Ishikawa (cell line): ENCODE data around the gene TSPOAP1.

ENCODE experiments used
- CEBPB ChIP-seq: IDR thresholded peaks from 2 replicates; pipeline ENCODE4 v1.6.1; 2012
- CREB1 ChIP-seq: IDR thresholded peaks from 2 replicates; pipeline ENCODE4 v1.6.1; 2012; ENCODE audit warnings: low read depth
- EGR1 ChIP-seq: IDR thresholded peaks from 2 replicates; pipeline ENCODE4 v1.6.1; 2012
- EP300 ChIP-seq: IDR thresholded peaks from 2 replicates; pipeline ENCODE4 v1.6.1; 2012; ENCODE audit warnings: borderline replicate concordance
- FOXM1 ChIP-seq: IDR thresholded peaks from 2 replicates; pipeline ENCODE4 v1.6.1; 2012; ENCODE audit warnings: low read depth, borderline replicate concordance
- NFIC ChIP-seq: IDR thresholded peaks from 2 replicates; pipeline ENCODE4 v1.6.1; 2012
- RAD21 ChIP-seq: IDR thresholded peaks from 2 replicates; pipeline ENCODE4 v1.6.1; 2012; ENCODE audit warnings: low read depth
- TAF1 ChIP-seq: IDR thresholded peaks from 2 replicates; pipeline ENCODE4 v1.6.1; 2012; ENCODE audit warnings: low read depth, mild to moderate bottlenecking
- TCF12 ChIP-seq: IDR thresholded peaks from 2 replicates; pipeline ENCODE4 v1.6.1; 2012; ENCODE audit warnings: low read depth
- TEAD4 ChIP-seq: IDR thresholded peaks from 2 replicates; pipeline ENCODE4 v1.6.1; 2012
- USF1 ChIP-seq: IDR thresholded peaks from 2 replicates; pipeline ENCODE4 v1.6.1; 2012
- YY1 ChIP-seq: IDR thresholded peaks from 2 replicates; pipeline ENCODE4 v1.6.1; 2012; ENCODE audit warnings: low read depth
- ZBTB7A ChIP-seq: IDR thresholded peaks from 2 replicates; pipeline ENCODE4 v1.6.1; 2012; ENCODE audit warnings: low read depth
- TF ChIP-seq, protein P1 (sequence below): IDR thresholded peaks from 2 replicates; pipeline ENCODE4 v1.6.1; 2012; ENCODE audit warnings: low read depth, mild to moderate bottlenecking
- TF ChIP-seq, protein P2 (sequence below): IDR thresholded peaks from 2 replicates; pipeline ENCODE4 v1.6.1; 2012

The TSPOAP1 gene

GRCh38 chr17:58330997-58331814 lies 2.6 kb upstream of the TSPOAP1 start:
- TF ChIP-seq TEAD4 (no peak), YY1 (no peak), ZBTB7A (no peak), FOXM1 (no peak), EP300 (no peak), USF1 (no peak), EGR1 (no peak), NFIC (no peak), RAD21 (no peak)
- TF ChIP-seq, protein P1, sequence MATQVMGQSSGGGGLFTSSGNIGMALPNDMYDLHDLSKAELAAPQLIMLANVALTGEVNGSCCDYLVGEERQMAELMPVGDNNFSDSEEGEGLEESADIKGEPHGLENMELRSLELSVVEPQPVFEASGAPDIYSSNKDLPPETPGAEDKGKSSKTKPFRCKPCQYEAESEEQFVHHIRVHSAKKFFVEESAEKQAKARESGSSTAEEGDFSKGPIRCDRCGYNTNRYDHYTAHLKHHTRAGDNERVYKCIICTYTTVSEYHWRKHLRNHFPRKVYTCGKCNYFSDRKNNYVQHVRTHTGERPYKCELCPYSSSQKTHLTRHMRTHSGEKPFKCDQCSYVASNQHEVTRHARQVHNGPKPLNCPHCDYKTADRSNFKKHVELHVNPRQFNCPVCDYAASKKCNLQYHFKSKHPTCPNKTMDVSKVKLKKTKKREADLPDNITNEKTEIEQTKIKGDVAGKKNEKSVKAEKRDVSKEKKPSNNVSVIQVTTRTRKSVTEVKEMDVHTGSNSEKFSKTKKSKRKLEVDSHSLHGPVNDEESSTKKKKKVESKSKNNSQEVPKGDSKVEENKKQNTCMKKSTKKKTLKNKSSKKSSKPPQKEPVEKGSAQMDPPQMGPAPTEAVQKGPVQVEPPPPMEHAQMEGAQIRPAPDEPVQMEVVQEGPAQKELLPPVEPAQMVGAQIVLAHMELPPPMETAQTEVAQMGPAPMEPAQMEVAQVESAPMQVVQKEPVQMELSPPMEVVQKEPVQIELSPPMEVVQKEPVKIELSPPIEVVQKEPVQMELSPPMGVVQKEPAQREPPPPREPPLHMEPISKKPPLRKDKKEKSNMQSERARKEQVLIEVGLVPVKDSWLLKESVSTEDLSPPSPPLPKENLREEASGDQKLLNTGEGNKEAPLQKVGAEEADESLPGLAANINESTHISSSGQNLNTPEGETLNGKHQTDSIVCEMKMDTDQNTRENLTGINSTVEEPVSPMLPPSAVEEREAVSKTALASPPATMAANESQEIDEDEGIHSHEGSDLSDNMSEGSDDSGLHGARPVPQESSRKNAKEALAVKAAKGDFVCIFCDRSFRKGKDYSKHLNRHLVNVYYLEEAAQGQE = no peak
- TF ChIP-seq, protein P2, sequence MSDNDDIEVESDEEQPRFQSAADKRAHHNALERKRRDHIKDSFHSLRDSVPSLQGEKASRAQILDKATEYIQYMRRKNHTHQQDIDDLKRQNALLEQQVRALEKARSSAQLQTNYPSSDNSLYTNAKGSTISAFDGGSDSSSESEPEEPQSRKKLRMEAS = no peak

GRCh38 chr17:58330538-58330996 lies 2.0 kb upstream of the TSPOAP1 start:
- TF ChIP-seq ZBTB7A (no peak), NFIC (no peak), TAF1 (no peak)

- no peak for TF ChIP-seq EP300
- TF ChIP-seq, protein P1 = no peak
- no peak for TF ChIP-seq TEAD4
- no peak for TF ChIP-seq CEBPB
- TF ChIP-seq ZBTB7A = no peak
- no peak for TF ChIP-seq RAD21
- TF ChIP-seq CREB1 = no peak
- TF ChIP-seq, protein P2 = no peak
- TF ChIP-seq TAF1 = no peak
- no peak for TF ChIP-seq USF1
- TF ChIP-seq FOXM1 = no peak
- TF ChIP-seq NFIC = no peak
- no peak for TF ChIP-seq EGR1
Observed at GRCh38 chr17:58329810-58330537, 1.4 kb upstream of the TSPOAP1 start.

DNA sequence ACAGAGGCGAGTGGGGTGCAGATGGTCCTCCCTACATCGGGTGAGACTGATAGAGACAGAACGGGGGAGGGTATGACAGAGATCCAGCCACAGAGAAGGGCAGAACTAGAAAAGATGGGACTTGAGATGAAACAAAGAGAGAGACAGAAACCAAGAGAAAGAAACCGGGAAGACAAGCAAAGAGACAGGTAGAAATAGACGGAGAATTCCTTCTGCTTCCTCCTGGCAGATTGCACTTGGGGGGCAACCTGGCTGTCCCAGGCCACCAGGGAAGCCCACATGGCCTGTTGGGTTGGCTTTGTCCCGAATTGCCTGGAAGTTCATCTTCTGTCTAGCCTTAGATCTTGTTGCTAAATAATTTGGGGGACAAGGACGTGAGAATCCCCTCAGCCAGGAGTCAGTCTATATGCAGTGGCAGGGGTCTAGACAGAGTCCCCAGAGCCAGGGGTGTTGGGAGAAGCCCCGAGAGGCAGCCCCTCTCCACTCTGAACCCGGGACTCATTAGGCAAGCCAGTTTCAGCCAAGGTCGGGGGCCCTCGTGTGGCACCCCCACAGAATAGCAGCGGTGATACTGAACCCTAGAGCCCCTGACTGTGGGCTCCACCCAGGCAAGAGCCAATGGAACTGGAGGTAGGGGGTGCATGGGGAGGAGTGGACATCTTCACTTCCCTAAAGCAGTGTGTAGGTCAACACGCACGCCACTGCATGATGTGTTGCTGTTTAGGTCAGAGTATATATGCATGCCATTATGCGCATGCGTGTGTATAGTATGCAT lies 627 bp upstream of the TSPOAP1 start:
- TF ChIP-seq EP300 = no peak
- no peak for TF ChIP-seq EGR1
- no peak for TF ChIP-seq CEBPB
- TF ChIP-seq FOXM1 = no peak
- no peak for TF ChIP-seq TCF12
- TF ChIP-seq ZBTB7A = no peak
- no peak for TF ChIP-seq TAF1

DNA sequence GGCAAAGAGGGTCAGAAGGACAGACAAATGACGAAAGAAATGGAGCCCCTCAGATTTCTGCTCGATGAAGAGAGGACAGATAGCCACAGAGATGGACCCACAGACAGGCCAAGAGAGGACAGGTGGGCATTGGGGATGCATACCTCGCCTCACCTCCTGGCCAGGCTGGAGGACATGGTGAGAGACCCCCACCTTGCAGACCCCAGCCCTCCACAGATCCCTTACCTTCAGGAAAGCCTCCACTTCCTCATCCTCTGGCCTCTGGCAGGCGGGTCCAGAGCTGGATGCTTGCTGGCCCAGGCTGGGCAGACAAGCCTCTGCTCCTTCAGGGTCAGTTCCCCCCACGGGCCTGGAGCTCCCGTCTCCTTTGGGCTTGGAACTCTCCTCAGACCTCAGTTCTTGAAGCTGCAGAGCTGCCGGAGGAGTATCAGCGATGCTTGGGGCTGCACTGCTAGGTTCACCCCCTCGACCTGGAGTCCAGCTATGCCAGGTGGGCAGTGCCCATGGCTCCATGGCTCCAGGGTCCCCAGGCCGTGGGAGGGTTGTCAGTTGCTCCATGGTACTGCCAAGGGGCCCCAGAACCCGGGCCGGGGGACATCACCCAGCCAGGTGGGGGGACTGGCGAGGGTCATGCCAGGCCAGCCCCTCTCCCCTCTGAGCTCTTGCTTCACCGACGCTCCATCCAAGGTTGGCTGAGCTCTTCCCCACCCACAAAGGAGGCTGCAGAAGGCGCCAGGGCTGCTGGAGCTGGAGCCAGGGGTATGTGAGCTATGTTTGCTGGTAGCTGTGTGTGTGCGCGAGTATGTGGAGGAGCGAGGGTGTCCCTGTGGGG lies 1.0 kb downstream of the TSPOAP1 start:
- TF ChIP-seq TEAD4 (no peak), TCF12 (no peak)
